ENCODE data around the gene MS4A14.
"Not testable (repeated sequence)": the region's sequence is repeated elsewhere in the genome, so short reads cannot be mapped to it uniquely, and the experiment has no call there.

The MS4A14 gene

GRCh38 chr11:60447070-60447469 is 50.8 kb downstream of the MS4A14 start:
- no peaks in the 10 kb centered on the region for H3K4me1 ChIP-seq (ENCODE audit: control insufficient read depth in 1 of 2, insufficient read depth in 2 of 2, low read length in 2 of 2)
- H3K4ac ChIP-seq (ENCODE audit: low read depth, low read length): no peak overlapping the region
- no peaks in the 10 kb centered on the region for H3K9me3 ChIP-seq (ENCODE audit: insufficient read depth, low read depth, low read length)
- H2AFZ ChIP-seq (ENCODE audit: insufficient read depth, low read length, poor library complexity): no peak overlapping the region
- no peaks in the 10 kb centered on the region for H3K36me3 ChIP-seq (ENCODE audit: control insufficient read depth in 1 of 2, insufficient read depth in 2 of 2, low read length in 2 of 2)
- no peak overlapping the region for H3K9ac ChIP-seq (ENCODE audit: low read length)
- H3K79me1 ChIP-seq (ENCODE audit: low read length): no peaks in the 10 kb centered on the region
- H3K4me2 ChIP-seq (ENCODE audit: low read length): no peak overlapping the region
- no peak overlapping the region for H2BK12ac ChIP-seq (ENCODE audit: low read length)
- H3K27me3 ChIP-seq (ENCODE audit: insufficient read depth, low read length): no peaks in the 10 kb centered on the region
- H3K23ac ChIP-seq (ENCODE audit: low read length): peak overlapping the region; percentile 98
- H3K27ac ChIP-seq (ENCODE audit: low read depth, low read length): no peak overlapping the region
- H3K79me2 ChIP-seq (ENCODE audit: control insufficient read depth, insufficient read depth, low read length, poor library complexity): no peaks in the 10 kb centered on the region
- no peak overlapping the region for H3K14ac ChIP-seq (ENCODE audit: low read length)
- no peak overlapping the region for H3K18ac ChIP-seq (ENCODE audit: low read length)
- H2BK5ac ChIP-seq (ENCODE audit: low read depth, low read length, poor library complexity): no peak overlapping the region
- H4K91ac ChIP-seq (ENCODE audit: low read depth, low read length): no peak overlapping the region
- H4K12ac ChIP-seq (ENCODE audit: low read depth, low read length): no peak overlapping the region
- H3K4me3 ChIP-seq (ENCODE audit: low read depth, low read length): no peak overlapping the region
- H2AK5ac ChIP-seq (ENCODE audit: low read length): no peak overlapping the region
- H2BK120ac ChIP-seq (ENCODE audit: insufficient read depth, low read length, poor library complexity): no peak overlapping the region
- H4K8ac ChIP-seq (ENCODE audit: low read depth, low read length): no peak overlapping the region
- peak in 1 of 2 donors; percentile 34 for DNase-seq

DNA sequence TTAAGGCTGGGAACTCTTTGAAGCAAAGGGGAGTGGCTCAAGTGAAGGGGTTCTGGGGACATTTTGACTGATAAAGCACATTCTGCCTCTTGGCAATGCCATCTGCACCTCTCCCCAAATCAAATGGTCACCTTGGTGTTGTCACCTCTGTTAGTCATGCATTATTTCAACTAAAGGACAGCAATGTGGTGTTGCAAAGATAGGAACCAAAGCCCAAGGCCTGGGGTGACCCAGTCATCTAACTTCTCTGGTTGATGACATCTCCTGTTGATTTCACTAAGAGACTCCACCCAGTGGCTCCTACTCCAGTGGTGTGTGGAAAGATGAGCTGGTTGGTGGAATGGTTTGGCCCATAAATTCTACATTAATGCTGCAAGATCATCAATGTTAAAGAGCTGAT is 51.6 kb downstream of the MS4A14 start:
- H4K91ac ChIP-seq (ENCODE audit: low read depth, low read length): no peak overlapping the region
- H4K8ac ChIP-seq (ENCODE audit: low read depth, low read length): no peak overlapping the region
- no peaks in the 10 kb centered on the region for H3K36me3 ChIP-seq (ENCODE audit: control insufficient read depth in 1 of 2, insufficient read depth in 2 of 2, low read length in 2 of 2)
- no peak overlapping the region for H4K12ac ChIP-seq (ENCODE audit: low read depth, low read length)
- no peaks in the 10 kb centered on the region for H3K79me2 ChIP-seq (ENCODE audit: control insufficient read depth, insufficient read depth, low read length, poor library complexity)
- no peak overlapping the region for H3K4ac ChIP-seq (ENCODE audit: low read depth, low read length)
- no peak overlapping the region for H3K18ac ChIP-seq (ENCODE audit: low read length)
- no peak overlapping the region for H2AFZ ChIP-seq (ENCODE audit: insufficient read depth, low read length, poor library complexity)
- no peaks in the 10 kb centered on the region for H3K27me3 ChIP-seq (ENCODE audit: insufficient read depth, low read length)
- no peak overlapping the region for H3K4me2 ChIP-seq (ENCODE audit: low read length)
- no peaks in the 10 kb centered on the region for H3K4me1 ChIP-seq (ENCODE audit: control insufficient read depth in 1 of 2, insufficient read depth in 2 of 2, low read length in 2 of 2)
- no peak overlapping the region for H3K23ac ChIP-seq (ENCODE audit: low read length)
- no peak overlapping the region for H3K27ac ChIP-seq (ENCODE audit: low read depth, low read length)
- H3K14ac ChIP-seq (ENCODE audit: low read length): no peak overlapping the region
- DNase-seq: no peak
- H2BK120ac ChIP-seq (ENCODE audit: insufficient read depth, low read length, poor library complexity): no peak overlapping the region
- H3K79me1 ChIP-seq (ENCODE audit: low read length): no peaks in the 10 kb centered on the region
- no peak overlapping the region for H3K4me3 ChIP-seq (ENCODE audit: low read depth, low read length)
- H2BK12ac ChIP-seq (ENCODE audit: low read length): no peak overlapping the region
- no peaks in the 10 kb centered on the region for H3K9me3 ChIP-seq (ENCODE audit: insufficient read depth, low read depth, low read length)
- H2AK5ac ChIP-seq (ENCODE audit: low read length): no peak overlapping the region
- no peak overlapping the region for H3K9ac ChIP-seq (ENCODE audit: low read length)
- H2BK5ac ChIP-seq (ENCODE audit: low read depth, low read length, poor library complexity): no peak overlapping the region

DNA sequence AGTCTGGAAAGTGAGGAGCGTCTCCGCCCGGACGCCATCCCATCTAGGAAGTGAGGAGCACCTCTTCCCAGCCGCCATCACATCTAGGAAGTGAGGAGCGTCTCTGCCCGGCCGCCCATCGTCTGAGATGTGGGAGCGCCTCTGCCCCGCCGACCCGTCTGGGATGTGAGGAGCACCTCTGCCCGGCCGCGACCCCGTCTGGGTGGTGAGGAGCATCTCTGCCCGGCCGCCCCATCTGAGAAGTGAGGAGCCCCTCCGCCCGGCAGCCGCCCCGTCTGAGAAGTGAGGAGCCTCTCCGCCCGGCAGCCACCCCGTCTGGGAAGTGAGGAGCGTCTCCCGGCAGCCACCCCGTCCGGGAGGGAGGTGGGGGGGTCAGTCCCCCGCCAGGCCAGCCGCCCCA is 54.9 kb downstream of the MS4A14 start:
- H3K4me3 ChIP-seq (ENCODE audit: low read depth, low read length); H3K27me3 ChIP-seq (ENCODE audit: insufficient read depth, low read length): not testable (repeated sequence)

GRCh38 chr11:60454212-60454611 is 58.0 kb downstream of the MS4A14 start:
- H2AFZ ChIP-seq (ENCODE audit: insufficient read depth, low read length, poor library complexity): no peak overlapping the region
- no peak overlapping the region for H4K8ac ChIP-seq (ENCODE audit: low read depth, low read length)
- H3K79me2 ChIP-seq (ENCODE audit: control insufficient read depth, insufficient read depth, low read length, poor library complexity): no peaks in the 10 kb centered on the region
- no peaks in the 10 kb centered on the region for H3K79me1 ChIP-seq (ENCODE audit: low read length)
- H3K4me3 ChIP-seq (ENCODE audit: low read depth, low read length): no peak overlapping the region
- no peak overlapping the region for H4K12ac ChIP-seq (ENCODE audit: low read depth, low read length)
- H3K23ac ChIP-seq (ENCODE audit: low read length): no peak overlapping the region
- no peak overlapping the region for H3K4me2 ChIP-seq (ENCODE audit: low read length)
- no peak overlapping the region for H2BK5ac ChIP-seq (ENCODE audit: low read depth, low read length, poor library complexity)
- H3K9me3 ChIP-seq (ENCODE audit: insufficient read depth, low read depth, low read length): no peaks in the 10 kb centered on the region
- no peak overlapping the region for H3K14ac ChIP-seq (ENCODE audit: low read length)
- H2AK5ac ChIP-seq (ENCODE audit: low read length): no peak overlapping the region
- no peak overlapping the region for H3K9ac ChIP-seq (ENCODE audit: low read length)
- no peak overlapping the region for H3K4ac ChIP-seq (ENCODE audit: low read depth, low read length)
- no peak overlapping the region for H3K27ac ChIP-seq (ENCODE audit: low read depth, low read length)
- DNase-seq: no peak
- H2BK12ac ChIP-seq (ENCODE audit: low read length): no peak overlapping the region
- H3K4me1 ChIP-seq (ENCODE audit: control insufficient read depth in 1 of 2, insufficient read depth in 2 of 2, low read length in 2 of 2): no peaks in the 10 kb centered on the region
- H3K18ac ChIP-seq (ENCODE audit: low read length): no peak overlapping the region
- no peaks in the 10 kb centered on the region for H3K36me3 ChIP-seq (ENCODE audit: control insufficient read depth in 1 of 2, insufficient read depth in 2 of 2, low read length in 2 of 2)
- no peaks in the 10 kb centered on the region for H3K27me3 ChIP-seq (ENCODE audit: insufficient read depth, low read length)
- H2BK120ac ChIP-seq (ENCODE audit: insufficient read depth, low read length, poor library complexity): no peak overlapping the region
- H4K91ac ChIP-seq (ENCODE audit: low read depth, low read length): no peak overlapping the region

More for the DNA sequence above, 54.9 kb downstream of the MS4A14 start:
- not testable (repeated sequence) for H3K79me2 ChIP-seq (ENCODE audit: control insufficient read depth, insufficient read depth, low read length, poor library complexity); H3K14ac ChIP-seq (ENCODE audit: low read length); DNase-seq; H3K23ac ChIP-seq (ENCODE audit: low read length); H4K12ac ChIP-seq (ENCODE audit: low read depth, low read length); H3K4ac ChIP-seq (ENCODE audit: low read depth, low read length); H2AK5ac ChIP-seq (ENCODE audit: low read length); H3K9me3 ChIP-seq (ENCODE audit: insufficient read depth, low read depth, low read length); H4K91ac ChIP-seq (ENCODE audit: low read depth, low read length); H3K18ac ChIP-seq (ENCODE audit: low read length); H3K27ac ChIP-seq (ENCODE audit: low read depth, low read length); H2AFZ ChIP-seq (ENCODE audit: insufficient read depth, low read length, poor library complexity); H3K36me3 ChIP-seq (ENCODE audit: control insufficient read depth in 1 of 2, insufficient read depth in 2 of 2, low read length in 2 of 2); H2BK120ac ChIP-seq (ENCODE audit: insufficient read depth, low read length, poor library complexity); H3K4me1 ChIP-seq (ENCODE audit: control insufficient read depth in 1 of 2, insufficient read depth in 2 of 2, low read length in 2 of 2); H4K8ac ChIP-seq (ENCODE audit: low read depth, low read length); H3K79me1 ChIP-seq (ENCODE audit: low read length); H2BK12ac ChIP-seq (ENCODE audit: low read length); H3K4me2 ChIP-seq (ENCODE audit: low read length); H2BK5ac ChIP-seq (ENCODE audit: low read depth, low read length, poor library complexity); H3K9ac ChIP-seq (ENCODE audit: low read length)
- no CpG with 5 or more reads among the region's 32 CpGs for WGBS (ENCODE audit: extremely low coverage, insufficient coverage, insufficient read length)

DNA sequence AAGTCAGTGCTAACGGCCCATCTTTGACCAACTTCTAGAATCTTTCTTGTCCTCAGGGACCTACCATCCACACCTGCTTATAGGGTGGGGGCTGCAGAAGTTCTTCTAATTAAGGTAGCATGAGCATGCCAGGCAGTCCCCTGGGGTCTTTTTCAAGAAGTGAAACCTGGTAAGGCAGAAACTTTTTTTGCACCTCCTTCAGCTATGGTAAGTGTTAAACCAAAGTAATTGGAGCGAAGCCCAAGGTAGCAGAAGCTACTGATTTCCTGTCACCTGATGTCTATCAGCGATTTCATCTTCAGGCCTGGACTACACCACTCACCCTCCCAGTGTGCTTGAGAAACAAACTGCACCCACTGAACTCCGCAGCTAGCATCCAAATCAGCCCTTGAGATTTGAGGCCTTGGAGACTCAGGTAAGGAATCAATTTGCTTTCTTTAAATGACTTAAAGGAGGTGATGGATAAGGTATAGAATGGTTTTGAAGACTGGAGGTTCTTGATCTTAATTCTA is 59.3 kb downstream of the MS4A14 start, which contains the start of gene MS4A1:
MS4A1 (plus strand) TSS at position 317 of the 512 bp plus-strand sequence. CDS start 6,528 bp downstream, outside the sequence.
- Histone ChIP-seq H2BK12ac (ENCODE audit: low read length) (no peak within 1 kb of the TSS), H4K8ac (ENCODE audit: low read depth, low read length) (no peak within 1 kb of the TSS), H2BK5ac (ENCODE audit: low read depth, low read length, poor library complexity) (no peak within 1 kb of the TSS), H2AFZ (ENCODE audit: insufficient read depth, low read length, poor library complexity) (no peak within 1 kb of the TSS), H3K4me2 (ENCODE audit: low read length) (no peak within 1 kb of the TSS), H4K12ac (ENCODE audit: low read depth, low read length) (no peak within 1 kb of the TSS), H4K91ac (ENCODE audit: low read depth, low read length) (no peak within 1 kb of the TSS), H3K79me2 (ENCODE audit: control insufficient read depth, insufficient read depth, low read length, poor library complexity) (no peaks in the 10 kb centered on the region), H3K27ac (ENCODE audit: low read depth, low read length) (no peak within 1 kb of the TSS), H3K18ac (ENCODE audit: low read length) (no peak within 1 kb of the TSS), H3K36me3 (ENCODE audit: control insufficient read depth in 1 of 2, insufficient read depth in 2 of 2, low read length in 2 of 2) (no peaks in the 10 kb centered on the region), H3K14ac (ENCODE audit: low read length) (no peak within 1 kb of the TSS), H3K27me3 (ENCODE audit: insufficient read depth, low read length) (no peaks in the 10 kb centered on the region), H3K9me3 (ENCODE audit: insufficient read depth, low read depth, low read length) (no peaks in the 10 kb centered on the region), H2BK120ac (ENCODE audit: insufficient read depth, low read length, poor library complexity) (no peak within 1 kb of the TSS), H3K9ac (ENCODE audit: low read length) (no peak within 1 kb of the TSS), H3K23ac (ENCODE audit: low read length) (no peak within 1 kb of the TSS), H2AK5ac (ENCODE audit: low read length) (no peak within 1 kb of the TSS), H3K79me1 (ENCODE audit: low read length) (no peaks in the 10 kb centered on the region), H3K4ac (ENCODE audit: low read depth, low read length) (no peak within 1 kb of the TSS), H3K4me1 (ENCODE audit: control insufficient read depth in 1 of 2, insufficient read depth in 2 of 2, low read length in 2 of 2) (no peaks in the 10 kb centered on the region), H3K4me3 (ENCODE audit: low read depth, low read length) (no peak within 1 kb of the TSS)
- no peak for DNase-seq
- no CpG with 5 or more reads among the region's 4 CpGs for WGBS (ENCODE audit: extremely low coverage, insufficient coverage, insufficient read length)
